GM12878 (cell line): ENCODE data around the gene VSIG8. TPM values are rescaled to one million over a fixed set of nuclear protein-coding genes. Genes with fewer than 3 reads are reported as not detected.

ENCODE experiments used
- ATAC-seq: fragments of 200-7000 bp; cut with Tn5 transposase; 3 replicates; pipeline ENCODE4 v1.9.1; 2020; ENCODE audit warnings: mild to moderate bottlenecking, moderate library complexity
- BruUV-seq: library from RNA; stranded (reverse); fragments of 400-500 nt; replicated peaks from 2 replicates; lab custom pipeline; 2021; lab: Mats Ljungman, UMichigan
- CTCF ChIA-PET: fragments of 300-600 bp; sonication (Branson Sonifier 250); formaldehyde crosslinking; extraction: SDS; loops from one replicate; lab custom pipeline; 2021; ENCODE audit warnings: inconsistent platforms; lab: Yijun Ruan, JAX
- POLR2A ChIA-PET: fragments of 350-600 bp; formaldehyde crosslinking; extraction: SDS; loops from one replicate; lab custom pipeline; 2021; ENCODE audit warnings: inconsistent platforms; lab: Charles Lee
- RAD21 ChIA-PET: fragments of 300-600 bp; sonication (Branson Sonifier 250); formaldehyde crosslinking; loops from one replicate; lab custom pipeline; 2023; ENCODE audit warnings: antibody characterized with exemption; ENCODE audit not compliant: unreplicated experiment; lab: Charles Lee
- SMC1A ChIA-PET: fragments of 300-600 bp; sonication (Branson Sonifier 250); formaldehyde crosslinking; loops from one replicate; lab custom pipeline; 2023; ENCODE audit not compliant: unreplicated experiment, uncharacterized antibody; lab: Charles Lee
- DNase-seq: peaks from one replicate; pipeline ENCODE4 v3.0.0-alpha.2; 2011; ENCODE audit warnings: low read depth, low spot score
- FAIRE-seq: peaks from 3 replicates; lab custom pipeline; 2011; peaks lifted over from hg19 to GRCh38; lab: Jason Lieb, UNC
- H2AFZ ChIP-seq: 2 replicates; pipeline ENCODE4 v1.6.0; 2011; ENCODE audit warnings: low read depth, low read length, control low read depth; ENCODE audit not compliant: control insufficient read depth
- H3K27ac ChIP-seq: 2 replicates; pipeline ENCODE4 v1.5.1; 2011; ENCODE audit warnings: control low read depth; ENCODE audit not compliant: control insufficient read depth, insufficient read depth
- H3K27me3 ChIP-seq, 2 experiments: replicated peaks in 1 of 2; 2 replicates each; pipeline versions ENCODE4 v1.6.0 to v1.6.1; 2011; ENCODE audit warnings: low read length in 1 of 2; ENCODE audit not compliant: control insufficient read depth in 2 of 2, insufficient read depth in 2 of 2
- H3K36me3 ChIP-seq, 2 experiments: 2 replicates each; pipeline ENCODE4 v1.5.1; 2011; ENCODE audit warnings: low read length in 1 of 2; ENCODE audit not compliant: control insufficient read depth in 2 of 2, insufficient read depth in 2 of 2
- H3K4me1 ChIP-seq: 2 replicates; pipeline ENCODE4 v1.6.1; 2011; ENCODE audit warnings: mild to moderate bottlenecking, low read length, moderate library complexity, mixed read lengths; ENCODE audit not compliant: control insufficient read depth, insufficient read depth
- H3K4me2 ChIP-seq: 2 replicates; pipeline ENCODE4 v1.6.0; 2011; ENCODE audit warnings: control low read depth; ENCODE audit not compliant: control insufficient read depth, insufficient read depth
- H3K4me3 ChIP-seq: fragments of 200-600 bp; sonication (generic); 2 replicates; pipeline ENCODE4 v1.5.1; 2016
- H3K79me2 ChIP-seq: 2 replicates; pipeline ENCODE4 v1.6.0; 2011; ENCODE audit warnings: low read length; ENCODE audit not compliant: control insufficient read depth, insufficient read depth
- H3K9ac ChIP-seq: 2 replicates; pipeline ENCODE4 v1.8.0; 2011; ENCODE audit warnings: low read length, control low read depth, mixed read lengths; ENCODE audit not compliant: control insufficient read depth, insufficient read depth
- H3K9me3 ChIP-seq: replicated peaks from 3 replicates; pipeline ENCODE4 v1.5.1; 2011; ENCODE audit warnings: mild to moderate bottlenecking, low read length; ENCODE audit not compliant: control insufficient read depth, insufficient read depth
- H4K20me1 ChIP-seq: 2 replicates; pipeline ENCODE4 v1.6.0; 2011; ENCODE audit not compliant: control insufficient read depth, insufficient read depth
- BHLHE40 ChIP-seq, 2 experiments: fragments of 450-650 bp in 1 of 2; IDR thresholded peaks; 2 replicates each; pipeline ENCODE4 v1.6.1; 2011 to 2017; ENCODE audit warnings: low read depth in 2 of 2, borderline replicate concordance in 1 of 2, improper control_type of control experiment in 1 of 2, low read length in 1 of 2, mild to moderate bottlenecking in 1 of 2
- CEBPB ChIP-seq, 2 experiments: fragments of 150-350 bp in 1 of 2; IDR thresholded peaks; 2 replicates each; pipeline ENCODE4 v1.6.1; 2012 to 2014; ENCODE audit warnings: low read depth in 2 of 2, low read length in 2 of 2, borderline replicate concordance in 1 of 2, inconsistent platforms in 1 of 2
- CREM ChIP-seq: IDR thresholded peaks from 2 replicates; pipeline ENCODE4 v1.6.1; 2014; ENCODE audit warnings: antibody characterized with exemption, low read depth
- DPF2 ChIP-seq: fragments of 450-650 bp; IDR thresholded peaks from 2 replicates; pipeline ENCODE4 v1.6.1; 2017; ENCODE audit warnings: mild to moderate bottlenecking
- HDGF ChIP-seq: fragments of 450-650 bp; IDR thresholded peaks from 2 replicates; pipeline ENCODE4 v1.6.1; 2016; ENCODE audit warnings: antibody characterized with exemption
- JUNB ChIP-seq: IDR thresholded peaks from 2 replicates; pipeline ENCODE4 v1.6.1; 2016; ENCODE audit warnings: antibody characterized with exemption, mild to moderate bottlenecking
- MTA3 ChIP-seq: IDR thresholded peaks from 2 replicates; pipeline ENCODE4 v1.6.1; 2012; ENCODE audit warnings: low read length, inconsistent platforms, borderline replicate concordance
- MXI1 ChIP-seq: fragments of 150-350 bp; IDR thresholded peaks from 2 replicates; pipeline ENCODE4 v1.6.1; 2011; ENCODE audit warnings: low read depth, mild to moderate bottlenecking, inconsistent platforms, low read length, improper control_type of control experiment
- SUPT20H ChIP-seq: IDR thresholded peaks from 2 replicates; pipeline ENCODE4 v1.6.1; 2011; ENCODE audit warnings: low read depth, mild to moderate bottlenecking, low read length, moderate library complexity, borderline replicate concordance; ENCODE audit not compliant: control insufficient read depth
- TBL1XR1 ChIP-seq: IDR thresholded peaks from 2 replicates; pipeline ENCODE4 v1.6.1; 2012; ENCODE audit warnings: low read depth, low read length, improper control_type of control experiment
- ZNF217 ChIP-seq: fragments of 450-650 bp; IDR thresholded peaks from 2 replicates; pipeline ENCODE4 v1.6.1; 2017; ENCODE audit warnings: antibody characterized with exemption, mild to moderate bottlenecking
- WGBS: methylation state at CpG from one replicate; pipeline ENCODE4 v1.1.6; 2016; ENCODE audit warnings: low lambda C conversion rate; ENCODE audit not compliant: insufficient replicate concordance, insufficient coverage; ENCODE audit errors: missing lambda C conversion rate; 5-methylcytosine and 5-hydroxymethylcytosine counted together
- in situ Hi-C: fragments of 300-500 bp; cut with MboI; formaldehyde crosslinking; loops from 9 replicates; pipeline ENCODE4 v1.14.3; 2018; ENCODE audit warnings: mixed read lengths
- intact Hi-C: fragments of 100-400 bp; cut with micrococcal nuclease; formaldehyde crosslinking; loops from one replicate; pipeline ENCODE4 v1.14.2; 2022; ENCODE audit not compliant: unreplicated experiment
- polyA plus RNA-seq, 11 experiments: library from polyadenylated mRNA; depleted of rRNA in 4 of 11; unstranded in 6 of 11; stranded (reverse) in 5 of 11; fragments of >200 nt; fragmentation: Nextera tagmentation in 4 of 11; fragmentation: Illumina TruSeq in 1 of 11; extraction: Ambion mirVana in 4 of 11; extraction: Trizol in 1 of 11; gene quantifications; 1 replicate in 1 of 11; 2 replicates in 10 of 11; pipeline versions ENCODE4 v1.2.1 to v1.2.3, GENCODE V29; 2011 to 2016; ENCODE audit warnings: inconsistent platforms in 2 of 11, missing spikeins in 2 of 11, low read depth in 1 of 11
- total RNA-seq, 4 experiments: library from RNA; depleted of rRNA in 3 of 4; stranded (reverse); fragments of >200 nt in 3 of 4; fragmentation: Illumina TruSeq in 1 of 4; extraction: Trizol in 1 of 4; gene quantifications; 2 replicates each; pipeline versions ENCODE4 v1.2.1 to v1.2.3, GENCODE V29; 2013 to 2021
- TF ChIP-seq, protein P1 (sequence below): IDR thresholded peaks from 2 replicates; pipeline ENCODE4 v1.6.1; 2011; ENCODE audit warnings: low read depth, low read length, improper control_type of control experiment, borderline replicate concordance
- TF ChIP-seq, protein P2 (sequence below): fragments of 450-650 bp; formaldehyde crosslinking; IDR thresholded peaks from 2 replicates; pipeline ENCODE4 v1.4.0; 2020; ENCODE audit warnings: mild to moderate bottlenecking, moderate library complexity

Gene VSIG8
- total and polyA plus RNA-seq, 10 of the 15 experiments (the other 5 are each of a cell fraction or from before 2014, with no cell fraction given) = not detected

DNA sequence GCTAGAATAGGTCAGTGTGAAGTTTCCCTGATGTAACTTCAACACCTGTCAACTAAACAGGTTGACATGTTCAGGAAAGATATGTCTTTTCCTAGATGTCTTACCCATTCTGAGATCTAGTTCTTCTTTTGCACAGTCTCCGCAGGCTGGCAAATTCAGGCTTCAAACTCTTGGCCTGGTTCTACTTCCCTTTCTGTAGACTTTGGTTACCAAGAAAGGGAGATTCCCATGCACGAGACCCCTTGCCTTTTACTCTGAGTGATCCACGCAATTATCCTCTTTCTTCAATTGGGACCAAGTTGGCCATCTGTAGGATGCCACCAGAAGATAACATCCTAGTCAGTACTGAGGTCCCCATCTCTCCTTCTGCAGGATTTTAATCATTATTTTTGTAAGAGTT lies 35.5 kb upstream of the VSIG8 start:
- ChIA-PET SMC1A (interaction anchor here (1.6 kb wide), 1 partner anchor 37 kb away, joined by 3 read pairs; no protein-coding TSS in a partner anchor), RAD21 (no interaction called here), CTCF (interaction anchor here (0.8 to 14.8 kb wide), 2 partner anchors 98 to 110 kb away, joined by 3 to 476 read pairs; partner anchors contain the start of gene FCRL6), POLR2A (no interaction called here)
- H3K79me2 ChIP-seq = no peaks in the 10 kb centered on the region
- H3K4me3 ChIP-seq = no peak overlapping the region
- no peaks in the 10 kb centered on the region for H3K4me1 ChIP-seq
- no peaks in the 10 kb centered on the region for H3K9me3 ChIP-seq
- H4K20me1 ChIP-seq = no peaks in the 10 kb centered on the region
- DNase-seq = no peak
- TF ChIP-seq DPF2 (no peak), BHLHE40 (IDR thresholded peaks at IDR 0.05; ENCODE audit: borderline replicate concordance in 1 of 2, low read depth in 2 of 2, low read length in 1 of 2) (peak in 1 of 2 experiments; percentile 65; a peak in 1 of 4 replicates)
- BruUV-seq = no TSS peak
- H2AFZ ChIP-seq = no peak overlapping the region
- H3K9ac ChIP-seq = no peak overlapping the region
- no peak for FAIRE-seq
- no peak overlapping the region for H3K4me2 ChIP-seq
- no peaks in the 10 kb centered on the region for H3K36me3 ChIP-seq
- no peak overlapping the region for H3K27ac ChIP-seq
- in situ Hi-C loops (no loop called here), intact Hi-C loops (no loop called here)
- 0 out of 4 replicates have a peak, but pooled peaks cover 0 to 2% of the 10 kb centered on the region in 2 experiments for H3K27me3 ChIP-seq
- 33% methylated on average over 3 of the region's 3 CpGs for WGBS
- ATAC-seq = peak; percentile 39; the same call in 2 of the 3 replicates

DNA sequence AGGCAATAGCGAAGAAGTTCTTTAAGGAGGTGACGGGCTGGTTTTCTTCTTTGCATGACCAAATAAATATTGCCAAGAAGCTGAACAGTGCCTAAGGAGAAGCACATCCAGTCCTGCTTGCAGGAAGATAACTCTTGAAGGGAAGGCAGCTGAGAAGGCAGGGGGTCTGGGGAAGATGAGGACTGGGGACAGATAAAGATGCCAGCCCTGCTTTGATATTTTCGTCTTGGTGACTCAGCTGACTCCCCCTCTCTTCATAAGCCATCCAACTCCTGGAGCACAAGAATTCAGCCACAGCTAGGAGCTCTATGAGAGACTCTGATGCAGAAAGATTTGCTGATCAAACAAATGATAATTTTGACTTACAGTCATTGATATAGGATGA lies 34.1 kb upstream of the VSIG8 start:
- Histone ChIP-seq H2AFZ (no peak overlapping the region), H3K27ac (no peak overlapping the region), H3K4me2 (no peak overlapping the region), H3K4me3 (no peak overlapping the region), H3K9me3 (no peaks in the 10 kb centered on the region), H3K27me3 (0 out of 4 replicates have a peak, but pooled peaks cover 0 to 2% of the 10 kb centered on the region in 2 experiments), H3K9ac (no peak overlapping the region), H3K36me3 (no peaks in the 10 kb centered on the region), H3K79me2 (no peaks in the 10 kb centered on the region), H4K20me1 (no peaks in the 10 kb centered on the region), H3K4me1 (no peaks in the 10 kb centered on the region)
- CTCF ChIA-PET = interaction anchor here (9.7 to 14.8 kb wide), 2 partner anchors 97 to 111 kb away, joined by 254 to 476 read pairs; partner anchors contain the start of gene FCRL6
- no TSS peak for BruUV-seq
- intact Hi-C loops (no loop called here), in situ Hi-C loops (no loop called here)
- POLR2A ChIA-PET = no interaction called here
- WGBS = 48% methylated on average over 3 of the region's 3 CpGs
- SMC1A ChIA-PET = interaction anchor here (0.9 to 1.6 kb wide), 4 partner anchors 29 to 111 kb away, joined by 3 to 4 read pairs (median 4); partner anchors contain the start of gene TAGLN2
- DNase-seq (no peak), ATAC-seq (no peak), FAIRE-seq (no peak)
- RAD21 ChIA-PET = no interaction called here
- TF ChIP-seq CEBPB (IDR thresholded peaks at IDR 0.05; ENCODE audit: borderline replicate concordance in 1 of 2, low read depth in 2 of 2, low read length in 2 of 2) (no peak), SUPT20H (no peak), TBL1XR1 (no peak), MTA3 (no peak), ZNF217 (no peak), MXI1 (no peak), HDGF (no peak), CREM (no peak), JUNB (no peak)
- TF ChIP-seq, protein P1, sequence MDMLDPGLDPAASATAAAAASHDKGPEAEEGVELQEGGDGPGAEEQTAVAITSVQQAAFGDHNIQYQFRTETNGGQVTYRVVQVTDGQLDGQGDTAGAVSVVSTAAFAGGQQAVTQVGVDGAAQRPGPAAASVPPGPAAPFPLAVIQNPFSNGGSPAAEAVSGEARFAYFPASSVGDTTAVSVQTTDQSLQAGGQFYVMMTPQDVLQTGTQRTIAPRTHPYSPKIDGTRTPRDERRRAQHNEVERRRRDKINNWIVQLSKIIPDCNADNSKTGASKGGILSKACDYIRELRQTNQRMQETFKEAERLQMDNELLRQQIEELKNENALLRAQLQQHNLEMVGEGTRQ = no peak
- TF ChIP-seq, protein P2, sequence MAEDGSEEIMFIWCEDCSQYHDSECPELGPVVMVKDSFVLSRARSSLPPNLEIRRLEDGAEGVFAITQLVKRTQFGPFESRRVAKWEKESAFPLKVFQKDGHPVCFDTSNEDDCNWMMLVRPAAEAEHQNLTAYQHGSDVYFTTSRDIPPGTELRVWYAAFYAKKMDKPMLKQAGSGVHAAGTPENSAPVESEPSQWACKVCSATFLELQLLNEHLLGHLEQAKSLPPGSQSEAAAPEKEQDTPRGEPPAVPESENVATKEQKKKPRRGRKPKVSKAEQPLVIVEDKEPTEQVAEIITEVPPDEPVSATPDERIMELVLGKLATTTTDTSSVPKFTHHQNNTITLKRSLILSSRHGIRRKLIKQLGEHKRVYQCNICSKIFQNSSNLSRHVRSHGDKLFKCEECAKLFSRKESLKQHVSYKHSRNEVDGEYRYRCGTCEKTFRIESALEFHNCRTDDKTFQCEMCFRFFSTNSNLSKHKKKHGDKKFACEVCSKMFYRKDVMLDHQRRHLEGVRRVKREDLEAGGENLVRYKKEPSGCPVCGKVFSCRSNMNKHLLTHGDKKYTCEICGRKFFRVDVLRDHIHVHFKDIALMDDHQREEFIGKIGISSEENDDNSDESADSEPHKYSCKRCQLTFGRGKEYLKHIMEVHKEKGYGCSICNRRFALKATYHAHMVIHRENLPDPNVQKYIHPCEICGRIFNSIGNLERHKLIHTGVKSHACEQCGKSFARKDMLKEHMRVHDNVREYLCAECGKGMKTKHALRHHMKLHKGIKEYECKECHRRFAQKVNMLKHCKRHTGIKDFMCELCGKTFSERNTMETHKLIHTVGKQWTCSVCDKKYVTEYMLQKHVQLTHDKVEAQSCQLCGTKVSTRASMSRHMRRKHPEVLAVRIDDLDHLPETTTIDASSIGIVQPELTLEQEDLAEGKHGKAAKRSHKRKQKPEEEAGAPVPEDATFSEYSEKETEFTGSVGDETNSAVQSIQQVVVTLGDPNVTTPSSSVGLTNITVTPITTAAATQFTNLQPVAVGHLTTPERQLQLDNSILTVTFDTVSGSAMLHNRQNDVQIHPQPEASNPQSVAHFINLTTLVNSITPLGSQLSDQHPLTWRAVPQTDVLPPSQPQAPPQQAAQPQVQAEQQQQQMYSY (CRISPR knock-in tag) = no peak
